HG03025 (cell line): ENCODE results near the gene PTGS2.
"Not testable (repeated sequence)": the region's sequence is repeated elsewhere in the genome, so short reads cannot be mapped to it uniquely, and the experiment has no call there.

Experiments
- ATAC-seq: cut with Tn5 transposase; IDR thresholded peaks from one replicate; pipeline ENCODE4 v1.9.1; 2021; ENCODE audit warnings: mild to moderate bottlenecking, moderate library complexity; ENCODE audit not compliant: unreplicated experiment, low FRiP score

Gene PTGS2

GRCh38 chr1:186671136-186671825, 8.9 kb downstream of the PTGS2 start:
- no peak for ATAC-seq

- no peak for ATAC-seq
Measured at GRCh38 chr1:186670297-186671135, 9.7 kb downstream of the PTGS2 start.

GRCh38 chr1:186669784-186670183, 10.4 kb downstream of the PTGS2 start:
- ATAC-seq: not testable (repeated sequence)

DNA sequence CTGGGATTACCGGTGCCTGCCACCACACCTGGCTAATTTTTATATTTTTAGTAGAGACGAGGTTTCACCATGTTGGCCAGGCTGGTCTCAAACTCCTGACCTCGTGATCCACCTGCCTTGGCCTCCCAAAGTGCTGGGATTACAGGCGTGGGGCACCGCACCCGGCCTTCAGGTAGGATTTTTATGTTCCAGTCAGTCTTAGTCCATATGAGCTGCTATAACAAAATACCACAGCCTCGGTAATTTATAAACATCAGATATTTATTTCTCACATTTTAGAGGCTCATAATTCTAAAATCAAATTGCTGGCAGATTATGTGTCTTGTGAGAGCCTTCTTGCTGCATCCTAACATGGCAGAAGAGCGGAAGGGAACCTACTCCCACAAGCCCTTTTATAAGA, 16.0 kb downstream of the PTGS2 start:
- not testable (repeated sequence) for ATAC-seq

GRCh38 chr1:186662752-186663151, 17.5 kb downstream of the PTGS2 start:
- ATAC-seq: no peak

- ATAC-seq: no peak
Measured at GRCh38 chr1:186659890-186660341, 20.3 kb downstream of the PTGS2 start.

DNA sequence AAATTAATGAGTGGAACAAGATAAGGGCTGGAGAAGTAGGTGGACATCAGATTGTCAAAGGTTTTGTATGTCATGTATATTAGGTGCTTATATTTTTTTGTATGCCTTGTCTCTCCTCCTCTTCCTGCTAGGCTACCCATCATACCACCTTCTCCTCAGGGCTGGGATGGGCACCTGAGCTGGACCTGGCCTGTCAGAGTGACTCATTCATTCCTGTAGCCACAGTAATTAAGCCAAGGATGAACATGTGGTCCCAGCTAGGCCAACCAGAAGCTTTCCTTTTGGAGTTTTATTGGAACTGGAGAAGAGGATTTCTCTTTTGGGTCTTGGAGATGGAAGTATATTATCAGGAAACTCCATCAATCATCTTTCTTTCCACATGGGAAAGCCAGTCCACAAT, 21.2 kb downstream of the PTGS2 start:
- ATAC-seq: no peak

GRCh38 chr1:186657481-186657880, 22.7 kb downstream of the PTGS2 start:
- ATAC-seq: no peak

GRCh38 chr1:186655876-186656275, 24.3 kb downstream of the PTGS2 start:
- ATAC-seq: no peak

- ATAC-seq: no peak
Measured at GRCh38 chr1:186654741-186655140, 25.5 kb downstream of the PTGS2 start.

DNA sequence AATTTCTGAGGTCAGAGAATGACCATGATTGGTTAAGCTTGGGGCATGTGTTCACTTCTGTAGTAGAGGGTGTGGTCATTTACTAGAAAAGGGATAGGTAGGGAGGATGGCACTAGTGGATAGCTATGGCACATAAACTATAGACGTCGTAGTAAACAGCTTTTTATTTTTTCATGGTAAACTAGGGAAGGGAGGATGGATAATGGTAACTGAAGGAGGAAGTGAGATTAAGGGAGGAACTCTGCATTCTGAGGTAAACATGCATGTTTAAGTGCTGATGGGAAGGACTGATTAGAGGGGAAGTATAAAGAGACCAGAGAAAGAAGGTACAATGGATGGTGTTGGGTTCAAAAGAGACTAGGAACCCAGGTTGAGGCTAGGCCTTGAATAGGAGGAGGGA, 26.9 kb downstream of the PTGS2 start:
- no peak for ATAC-seq

DNA sequence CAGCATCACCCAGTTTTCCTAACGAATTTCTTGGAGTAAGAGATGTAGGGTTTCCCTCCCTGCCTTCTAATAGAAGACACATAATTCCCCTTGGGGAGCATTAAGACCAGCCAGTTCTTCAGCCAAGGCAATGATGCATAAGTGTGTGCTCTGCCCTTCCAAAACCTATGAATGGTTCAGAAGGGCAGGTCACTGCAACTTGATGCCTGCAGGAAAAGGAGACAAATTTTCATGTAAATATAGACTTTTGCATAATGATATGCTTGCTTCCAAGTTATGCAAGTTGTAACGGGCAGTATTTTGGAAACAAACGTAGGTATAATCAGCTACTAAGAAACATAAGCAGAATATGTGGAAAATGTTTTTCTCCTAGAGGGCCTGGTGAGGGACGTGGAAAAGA, 31.6 kb downstream of the PTGS2 start:
- ATAC-seq: no peak

GRCh38 chr1:186647985-186648384, 32.2 kb downstream of the PTGS2 start:
- not testable (repeated sequence) for ATAC-seq

DNA sequence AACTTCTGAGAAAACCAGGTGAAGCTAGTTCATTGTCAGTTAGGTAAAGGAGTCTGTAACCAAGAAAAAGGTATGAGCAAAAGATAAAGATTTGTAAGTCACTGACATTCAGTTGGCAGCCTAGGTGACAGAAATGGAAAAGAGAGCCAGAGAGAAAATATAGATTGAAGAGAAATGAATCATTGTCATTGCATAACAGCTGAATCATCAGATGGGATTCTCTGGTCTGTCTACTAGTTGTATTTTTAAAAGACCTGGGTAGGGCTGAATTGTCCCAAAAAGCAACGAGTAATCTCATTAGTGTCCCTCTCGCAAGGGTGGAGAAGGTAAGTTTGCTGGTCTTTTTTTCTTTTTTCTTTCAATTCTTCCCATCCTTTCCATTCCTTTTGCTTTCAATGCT, 36.6 kb downstream of the PTGS2 start:
- ATAC-seq: no peak

DNA sequence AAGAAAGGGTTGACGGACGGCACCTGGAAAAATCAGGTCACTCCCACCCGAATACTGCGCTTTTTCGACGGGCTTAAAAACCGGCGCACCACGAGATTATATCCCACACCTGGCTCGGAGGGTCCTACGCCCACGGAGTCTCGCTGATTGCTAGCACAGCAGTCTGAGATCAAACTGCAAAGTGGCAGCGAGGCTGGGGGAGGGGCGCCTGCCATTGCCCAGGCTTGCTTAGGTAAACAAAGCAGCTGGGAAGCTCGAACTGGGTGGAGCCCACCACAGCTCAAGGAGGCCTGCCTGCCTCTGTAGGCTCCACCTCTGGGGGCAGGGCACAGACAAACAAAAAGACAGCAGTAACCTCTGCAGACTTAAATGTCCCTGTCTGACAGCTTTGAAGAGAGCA, 42.7 kb downstream of the PTGS2 start:
- ATAC-seq: not testable (repeated sequence)

DNA sequence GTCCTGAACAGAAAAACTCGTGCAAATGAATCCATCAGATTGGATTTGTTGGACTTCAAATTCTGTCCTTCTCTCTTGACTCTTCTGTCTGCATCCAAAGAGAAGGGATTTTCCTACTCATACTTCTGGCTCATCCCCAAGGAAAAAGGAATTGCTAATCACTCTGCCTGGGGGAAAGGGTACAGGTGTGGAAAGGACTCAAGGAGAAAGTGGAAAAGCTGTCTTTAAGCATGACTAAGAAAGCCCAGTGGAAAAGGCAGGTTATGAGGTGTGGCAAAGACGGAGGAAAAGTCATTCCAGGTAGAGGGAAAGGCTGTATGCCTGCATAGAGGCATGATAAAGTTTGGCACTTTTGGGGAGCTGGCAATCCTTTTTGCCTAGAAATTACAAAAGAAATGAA, 43.4 kb downstream of the PTGS2 start:
- no peak for ATAC-seq

DNA sequence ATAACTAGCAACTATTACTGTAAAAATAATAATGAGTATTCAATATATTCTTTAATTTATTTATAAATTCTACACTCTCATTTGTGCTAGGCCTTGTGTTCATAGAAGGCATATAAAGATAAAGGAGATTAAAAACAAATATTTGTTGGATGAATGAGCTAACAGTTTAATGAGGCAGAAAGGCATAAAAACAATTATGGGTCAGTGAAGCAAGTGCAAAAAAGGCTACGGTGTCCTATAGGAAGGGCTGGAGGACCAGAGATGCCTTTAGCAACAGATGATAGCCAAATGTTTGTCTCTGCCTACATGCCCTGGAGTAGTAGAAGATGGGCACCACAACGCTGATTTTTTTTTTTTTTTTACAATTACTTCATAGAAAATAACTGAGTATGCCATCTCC, 45.7 kb downstream of the PTGS2 start:
- ATAC-seq: no peak

GRCh38 chr1:186633116-186633515, 47.1 kb downstream of the PTGS2 start:
- ATAC-seq: no peak

- no peak for ATAC-seq
Measured at GRCh38 chr1:186629341-186629740, 50.9 kb downstream of the PTGS2 start.

DNA sequence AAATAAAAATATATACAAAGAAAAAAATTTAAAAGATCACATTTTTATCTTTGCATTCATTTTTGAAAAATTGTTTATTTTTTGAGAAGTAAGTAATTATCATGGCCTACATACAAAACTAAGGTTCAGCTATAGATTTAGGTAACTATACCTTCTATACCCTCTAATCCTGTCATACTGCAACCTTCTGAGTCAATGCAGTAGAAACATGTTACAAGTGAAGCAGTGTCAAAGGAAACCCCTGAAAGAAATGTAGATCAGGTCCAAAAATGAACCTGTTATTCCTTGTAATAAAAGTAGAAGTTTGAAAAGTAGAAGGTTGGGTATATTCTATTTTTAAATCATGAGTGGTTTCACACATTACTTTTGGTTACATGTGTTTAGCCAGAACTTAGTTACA, 51.3 kb downstream of the PTGS2 start:
- ATAC-seq: peak; percentile 64

DNA sequence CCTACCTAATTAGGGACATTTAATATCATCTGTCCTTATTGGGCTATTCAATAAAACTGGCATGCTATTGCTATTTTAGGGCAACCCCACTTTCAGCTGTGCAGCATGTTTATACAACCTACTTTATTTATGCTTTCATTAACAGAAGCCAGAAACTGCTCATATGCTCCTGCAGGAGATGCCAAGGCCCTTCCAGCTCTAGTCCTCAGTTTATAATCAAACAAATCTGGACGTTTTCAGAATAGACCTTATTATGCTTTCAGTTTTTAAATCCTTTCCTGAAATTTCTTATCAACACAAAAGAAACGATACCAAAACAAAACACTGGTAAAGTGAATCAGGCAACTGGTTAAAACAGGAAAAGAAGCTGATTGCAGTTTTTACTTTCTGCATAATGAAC, 53.2 kb downstream of the PTGS2 start:
- ATAC-seq: no peak
